SK-N-SH (cell line): ENCODE results near the gene WNT3. TPM values are rescaled to one million over a fixed set of nuclear protein-coding genes. Genes with fewer than 3 reads are reported as not detected.

Experiments
- CTCF ChIA-PET: fragments of 300-600, 350-600 bp; formaldehyde crosslinking; extraction: SDS; loops from one replicate; lab custom pipeline; 2021; lab: Yijun Ruan, JAX
- POLR2A ChIA-PET: fragments of 350-600 bp; sonication (Branson Sonifier 250); formaldehyde crosslinking; extraction: SDS; loops from one replicate; lab custom pipeline; 2020; ENCODE audit warnings: antibody characterized with exemption, inconsistent platforms; lab: Yijun Ruan, JAX
- DNase-seq: peaks from one replicate; pipeline ENCODE4 v3.0.0; 2012
- H2AFZ ChIP-seq: fragments of 200-600 bp; sonication (generic); 2 replicates; pipeline ENCODE4 v1.8.1; 2016; ENCODE audit warnings: antibody characterized with exemption, mild to moderate bottlenecking, low read depth
- H3F3A ChIP-seq: fragments of 200-600 bp; sonication (generic); replicated peaks from 2 replicates; pipeline ENCODE3; 2016; ENCODE audit warnings: antibody characterized with exemption, mild to moderate bottlenecking; ENCODE audit not compliant: insufficient read depth
- H3K27ac ChIP-seq, 2 experiments: fragments of 200-500 bp in 1 of 2; fragments of 200-600 bp in 1 of 2; sonication (Bioruptor generic) in 1 of 2; sonication (generic), shearing (Covaris generic) in 1 of 2; 2 replicates each; pipeline versions ENCODE4 v1.5.1 to v1.6.1; 2014 to 2016; ENCODE audit warnings: low read depth in 2 of 2, inconsistent platforms in 1 of 2, low read length in 1 of 2, mild to moderate bottlenecking in 1 of 2, mixed read lengths in 1 of 2
- H3K27me3 ChIP-seq: fragments of 200-600 bp; sonication (generic), shearing (Covaris generic); 2 replicates; pipeline ENCODE4 v1.6.1; 2016; ENCODE audit warnings: mixed run types; ENCODE audit not compliant: insufficient read depth
- H3K36me3 ChIP-seq, 2 experiments: fragments of 200-500 bp in 1 of 2; fragments of 200-600 bp in 1 of 2; sonication (Bioruptor generic) in 1 of 2; sonication (generic) in 1 of 2; replicated peaks in 1 of 2; 2 replicates each; pipeline versions ENCODE3 to v1.5.1; 2014 to 2016; ENCODE audit warnings: low read length in 1 of 2, mild to moderate bottlenecking in 1 of 2; ENCODE audit not compliant: insufficient read depth in 2 of 2, control insufficient read depth in 1 of 2
- H3K4me1 ChIP-seq, 2 experiments: fragments of 200-500 bp in 1 of 2; fragments of 200-600 bp in 1 of 2; sonication (Bioruptor generic) in 1 of 2; sonication (generic), shearing (Covaris generic) in 1 of 2; 2 replicates each; pipeline versions ENCODE4 v1.5.1 to v1.6.1; 2014 to 2016; ENCODE audit warnings: low read depth in 1 of 2, low read length in 1 of 2, mixed run types in 1 of 2; ENCODE audit not compliant: insufficient read depth in 2 of 2, control insufficient read depth in 1 of 2
- H3K4me2 ChIP-seq: fragments of 200-600 bp; sonication (generic), shearing (Covaris generic); 2 replicates; pipeline ENCODE4 v1.6.1; 2017; ENCODE audit warnings: mixed run types
- H3K4me3 ChIP-seq, 2 experiments: fragments of 200-500 bp in 1 of 2; fragments of 200-600 bp in 1 of 2; sonication (Bioruptor generic) in 1 of 2; sonication (generic), shearing (Covaris generic) in 1 of 2; 2 replicates each; pipeline versions ENCODE4 v1.5.1 to v1.8.1; 2014 to 2016; ENCODE audit warnings: low read depth in 2 of 2, inconsistent platforms in 1 of 2, low read length in 1 of 2, mild to moderate bottlenecking in 1 of 2, mixed read lengths in 1 of 2, moderate library complexity in 1 of 2
- H3K79me2 ChIP-seq: fragments of 200-600 bp; sonication (generic); 2 replicates; pipeline ENCODE4 v1.8.1; 2017; ENCODE audit warnings: mild to moderate bottlenecking; ENCODE audit not compliant: insufficient read depth
- H3K9ac ChIP-seq: fragments of 200-600 bp; sonication (generic); 2 replicates; pipeline ENCODE4 v1.6.1; 2017; ENCODE audit warnings: mixed run types
- H3K9me2 ChIP-seq: fragments of 200-600 bp; sonication (generic); 2 replicates; pipeline ENCODE4 v1.6.1; 2017; ENCODE audit warnings: mixed run types
- H3K9me3 ChIP-seq: fragments of 200-600 bp; sonication (generic); 2 replicates; pipeline ENCODE4 v1.6.1; 2017; ENCODE audit warnings: mixed run types, mild to moderate bottlenecking, moderate library complexity
- H4K20me1 ChIP-seq: fragments of 200-600 bp; sonication (generic); 2 replicates; pipeline ENCODE4 v1.6.1; 2017; ENCODE audit warnings: mild to moderate bottlenecking, mixed run types; ENCODE audit not compliant: insufficient read depth
- CHD2 ChIP-seq: fragments of 150-350 bp; IDR thresholded peaks from 2 replicates; pipeline ENCODE4 v1.6.1; 2018; ENCODE audit warnings: low read length; ENCODE audit not compliant: partially characterized antibody
- ELF1 ChIP-seq: IDR thresholded peaks from 2 replicates; pipeline ENCODE4 v1.4.0; 2012
- FOXJ3 ChIP-seq: sonication (generic); formaldehyde crosslinking; IDR thresholded peaks from 2 replicates; pipeline ENCODE4 v1.5.1; 2020; ENCODE audit warnings: mild to moderate bottlenecking, missing genetic modification reagents
- GABPA ChIP-seq: IDR thresholded peaks from 2 replicates; pipeline ENCODE4 v1.4.0; 2012; ENCODE audit warnings: low read depth, mild to moderate bottlenecking
- GATA2 ChIP-seq: sonication (generic); formaldehyde crosslinking; IDR thresholded peaks from 2 replicates; pipeline ENCODE4 v1.5.0; 2020; ENCODE audit warnings: mild to moderate bottlenecking, missing genetic modification reagents
- IRF3 ChIP-seq: fragments of 150-350 bp; IDR thresholded peaks from 2 replicates; pipeline ENCODE4 v1.6.1; 2016; ENCODE audit warnings: mild to moderate bottlenecking, low read depth, low read length
- MEF2A ChIP-seq: IDR thresholded peaks from 2 replicates; pipeline ENCODE4 v1.4.0; 2012; ENCODE audit warnings: low read depth, borderline replicate concordance
- MXI1 ChIP-seq: IDR thresholded peaks from 2 replicates; pipeline ENCODE4 v1.6.1; 2012; ENCODE audit warnings: mild to moderate bottlenecking, low read depth, low read length, improper control_type of control experiment
- NFIC ChIP-seq: IDR thresholded peaks from 2 replicates; pipeline ENCODE4 v1.4.0; 2012; ENCODE audit warnings: borderline replicate concordance
- POLR2AphosphoS5 ChIP-seq: IDR thresholded peaks from 2 replicates; pipeline ENCODE4 v1.6.1; 2012; ENCODE audit warnings: low read depth, low read length
- RCOR1 ChIP-seq: fragments of 150-350 bp; IDR thresholded peaks from 2 replicates; pipeline ENCODE4 v1.6.1; 2017; ENCODE audit warnings: antibody characterized with exemption, low read length
- REST ChIP-seq: IDR thresholded peaks from 2 replicates; pipeline ENCODE4 v1.6.1; 2012; ENCODE audit warnings: mild to moderate bottlenecking, low read depth, low read length, moderate library complexity
- RFX5 ChIP-seq: IDR thresholded peaks from 2 replicates; pipeline ENCODE4 v1.6.1; 2012; ENCODE audit warnings: mild to moderate bottlenecking, improper control_type of control experiment, low read length
- SIN3A ChIP-seq: IDR thresholded peaks from 2 replicates; pipeline ENCODE4 v1.6.1; 2012; ENCODE audit warnings: low read depth, mild to moderate bottlenecking, low read length, moderate library complexity, borderline replicate concordance
- SMC3 ChIP-seq: IDR thresholded peaks from 2 replicates; pipeline ENCODE4 v1.6.1; 2012; ENCODE audit warnings: low read depth, low read length, improper control_type of control experiment
- TAF1 ChIP-seq: IDR thresholded peaks from 2 replicates; pipeline ENCODE4 v1.6.1; 2012; ENCODE audit warnings: low read depth, mild to moderate bottlenecking, low read length, moderate library complexity, borderline replicate concordance
- TEAD4 ChIP-seq: IDR thresholded peaks from 2 replicates; pipeline ENCODE4 v1.4.0; 2012; ENCODE audit warnings: mild to moderate bottlenecking, borderline replicate concordance; ENCODE audit not compliant: insufficient read depth
- USF1 ChIP-seq: IDR thresholded peaks from 2 replicates; pipeline ENCODE4 v1.4.0; 2012; ENCODE audit warnings: low read depth, borderline replicate concordance
- WGBS: methylation state at CpG from one replicate; pipeline ENCODE4 v1.1.6; 2017; ENCODE audit warnings: low lambda C conversion rate; 5-methylcytosine and 5-hydroxymethylcytosine counted together
- polyA plus RNA-seq, 3 experiments: library from polyadenylated mRNA; depleted of rRNA; stranded (reverse); fragments of >200 nt; gene quantifications; 2 replicates each; pipeline ENCODE4 v1.2.3, GENCODE V29; 2012
- TF ChIP-seq, protein P1 (sequence below): fragments of 150-350 bp; IDR thresholded peaks from 2 replicates; pipeline ENCODE4 v1.6.1; 2017; ENCODE audit warnings: antibody characterized with exemption, low read length, low read depth, borderline replicate concordance

Gene WNT3
- polyA plus RNA-seq, 1 of the 3 experiments (the other 2 are of a cell fraction), result 5.3 TPM

GRCh38 chr17:46764000-46764708 lies 54.3 kb downstream of the WNT3 start (continued):
- TF ChIP-seq REST (no peak), IRF3 (no peak)

DNA sequence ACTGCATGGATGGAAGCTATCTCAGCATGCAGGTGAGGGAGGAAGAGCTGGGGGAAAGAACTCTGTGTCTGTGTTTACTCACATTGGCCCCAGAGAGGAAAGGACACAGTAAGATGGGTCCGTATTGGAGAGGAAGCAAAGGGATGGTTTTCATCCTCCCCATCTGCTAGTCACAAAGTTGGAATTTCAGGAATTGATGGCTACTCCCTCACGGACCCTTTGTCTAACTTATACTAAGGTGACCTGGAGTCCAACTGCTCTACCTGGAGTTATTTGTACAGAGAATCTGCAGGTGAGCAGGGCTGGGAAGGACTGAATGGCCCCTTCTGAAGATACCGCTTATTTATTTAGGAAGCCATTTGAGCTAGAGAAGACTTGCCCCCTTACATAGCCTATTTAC lies 55.1 kb downstream of the WNT3 start:
- Histone ChIP-seq H3K9me3 (no peaks in the 10 kb centered on the region), H4K20me1 (no peaks in the 10 kb centered on the region), H3K27ac (no peak overlapping the region), H3K4me1 (peaks cover 16 to 24% of the 10 kb centered on the region in 2 experiments; a peak in 3 of 4 replicates), H3K79me2 (no peaks in the 10 kb centered on the region), H2AFZ (no peak overlapping the region), H3K9ac (no peak overlapping the region), H3K36me3 (no peaks in the 10 kb centered on the region)
- WGBS, result 65% methylated on average over 3 of the region's 3 CpGs
- TF ChIP-seq MEF2A, result no peak
- no peak for TF ChIP-seq GATA2 (CRISPR knock-in tag)
- TF ChIP-seq SMC3, result no peak
- TF ChIP-seq ELF1, result no peak
- no peak for TF ChIP-seq GABPA
- TF ChIP-seq, protein P1, sequence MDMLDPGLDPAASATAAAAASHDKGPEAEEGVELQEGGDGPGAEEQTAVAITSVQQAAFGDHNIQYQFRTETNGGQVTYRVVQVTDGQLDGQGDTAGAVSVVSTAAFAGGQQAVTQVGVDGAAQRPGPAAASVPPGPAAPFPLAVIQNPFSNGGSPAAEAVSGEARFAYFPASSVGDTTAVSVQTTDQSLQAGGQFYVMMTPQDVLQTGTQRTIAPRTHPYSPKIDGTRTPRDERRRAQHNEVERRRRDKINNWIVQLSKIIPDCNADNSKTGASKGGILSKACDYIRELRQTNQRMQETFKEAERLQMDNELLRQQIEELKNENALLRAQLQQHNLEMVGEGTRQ, result no peak
- no peak for TF ChIP-seq NFIC
- no peak for TF ChIP-seq RFX5
- TF ChIP-seq CHD2, result no peak
- no peak for TF ChIP-seq RCOR1
- no peak for TF ChIP-seq IRF3
- no peak for TF ChIP-seq TEAD4
- no peak for TF ChIP-seq POLR2AphosphoS5
- no peak for TF ChIP-seq SIN3A
- no peak for TF ChIP-seq FOXJ3 (CRISPR knock-in tag)
- no peak for TF ChIP-seq USF1
- no peak for TF ChIP-seq MXI1
- TF ChIP-seq TAF1, result no peak
- TF ChIP-seq, all 33 proteins: peak for 0
- 0 out of 2 replicates have a peak overlapping the region, but pooled peaks have one; percentile 23 for H3K4me2 ChIP-seq
- H3K4me3 ChIP-seq, result no peak overlapping the region
- no peaks in the 10 kb centered on the region for H3K9me2 ChIP-seq
- ChIA-PET POLR2A (no interaction called here), CTCF (interaction anchor here (0.8 to 3.1 kb wide), 6 partner anchors 13 to 178 kb away, joined by 3 to 13 read pairs (median 6); no protein-coding TSS in a partner anchor)
- H3F3A ChIP-seq, result peaks cover 20% of the 10 kb centered on the region
- no peaks in the 10 kb centered on the region for H3K27me3 ChIP-seq
- no peak for DNase-seq
